Esophagus squamous epithelium (tissue), 5 donors: ENCODE results near the gene PYGM. TPM values are rescaled to one million over a fixed set of nuclear protein-coding genes. Genes with fewer than 3 reads are reported as not detected.

Experiments used
- DNase-seq: peaks from one replicate; lab custom pipeline; 2025; lab: John Stamatoyannopoulos, UW
- H3K27ac ChIP-seq, 4 donors: fragments of 200-600 bp; sonication (generic); one replicate each; pipeline ENCODE4 v1.5.1; 2016 to 2019; ENCODE audit warnings: mild to moderate bottlenecking in 1 of 4
- H3K27me3 ChIP-seq, 4 donors: fragments of 200-600 bp; sonication (generic); 1 replicate in 3 of 4; 2 replicates in 1 of 4; pipeline versions ENCODE4 v1.5.1 to v1.6.0; 2017 to 2021; ENCODE audit warnings: antibody characterized with exemption in 1 of 4
- H3K36me3 ChIP-seq, 3 donors: fragments of 200-600 bp; sonication (generic); one replicate each; pipeline ENCODE4 v1.5.1; 2016 to 2019
- H3K4me1 ChIP-seq, 3 donors: fragments of 200-600 bp; sonication (generic); one replicate each; pipeline ENCODE4 v1.5.1; 2017 to 2019
- H3K4me3 ChIP-seq, 4 donors: fragments of 200-600 bp; sonication (generic); 1 replicate in 3 of 4; 2 replicates in 1 of 4; pipeline ENCODE4 v1.5.1; 2016 to 2019; ENCODE audit warnings: mild to moderate bottlenecking in 2 of 4, moderate library complexity in 1 of 4
- H3K9me3 ChIP-seq, 3 donors: fragments of 200-600 bp; sonication (generic); one replicate each; pipeline ENCODE4 v1.5.1; 2016 to 2019
- POLR2A ChIP-seq, 4 donors: fragments of 450-650 bp; IDR thresholded peaks; one replicate each; pipeline ENCODE4 v1.6.1; 2017; ENCODE audit warnings: antibody characterized with exemption in 4 of 4, mild to moderate bottlenecking in 4 of 4, moderate library complexity in 3 of 4
- WGBS, 2 donors: methylation state at CpG; one replicate each; pipeline ENCODE4 v1.1.5; 2018; 5-methylcytosine and 5-hydroxymethylcytosine counted together
- intact Hi-C: fragments of 100-400 bp; cut with DNase I; formaldehyde crosslinking; loops from one replicate; pipeline ENCODE4 v1.15.0; 2022
- total RNA-seq, 4 donors: library from RNA; depleted of rRNA; stranded (reverse); fragments of >200 nt; gene quantifications; one replicate each; pipeline ENCODE4 v1.1.0, GENCODE V29; 2016
- TF ChIP-seq, protein P1 (sequence below), 6 experiments: fragments of 450-650 bp in 4 of 6; fragments of 200-600 bp in 2 of 6; sonication (generic) in 2 of 6; IDR thresholded peaks; one replicate each; pipeline ENCODE4 v1.5.1; 2016 to 2019; ENCODE audit warnings: antibody characterized with exemption in 6 of 6, mild to moderate bottlenecking in 4 of 6, moderate library complexity in 4 of 6
- donor health status: DM: yes; HTN: yes; CAD: no.

PYGM gene
- under 1 TPM; 0.27 to 0.95 (median 0.39) TPM for total RNA-seq

DNA sequence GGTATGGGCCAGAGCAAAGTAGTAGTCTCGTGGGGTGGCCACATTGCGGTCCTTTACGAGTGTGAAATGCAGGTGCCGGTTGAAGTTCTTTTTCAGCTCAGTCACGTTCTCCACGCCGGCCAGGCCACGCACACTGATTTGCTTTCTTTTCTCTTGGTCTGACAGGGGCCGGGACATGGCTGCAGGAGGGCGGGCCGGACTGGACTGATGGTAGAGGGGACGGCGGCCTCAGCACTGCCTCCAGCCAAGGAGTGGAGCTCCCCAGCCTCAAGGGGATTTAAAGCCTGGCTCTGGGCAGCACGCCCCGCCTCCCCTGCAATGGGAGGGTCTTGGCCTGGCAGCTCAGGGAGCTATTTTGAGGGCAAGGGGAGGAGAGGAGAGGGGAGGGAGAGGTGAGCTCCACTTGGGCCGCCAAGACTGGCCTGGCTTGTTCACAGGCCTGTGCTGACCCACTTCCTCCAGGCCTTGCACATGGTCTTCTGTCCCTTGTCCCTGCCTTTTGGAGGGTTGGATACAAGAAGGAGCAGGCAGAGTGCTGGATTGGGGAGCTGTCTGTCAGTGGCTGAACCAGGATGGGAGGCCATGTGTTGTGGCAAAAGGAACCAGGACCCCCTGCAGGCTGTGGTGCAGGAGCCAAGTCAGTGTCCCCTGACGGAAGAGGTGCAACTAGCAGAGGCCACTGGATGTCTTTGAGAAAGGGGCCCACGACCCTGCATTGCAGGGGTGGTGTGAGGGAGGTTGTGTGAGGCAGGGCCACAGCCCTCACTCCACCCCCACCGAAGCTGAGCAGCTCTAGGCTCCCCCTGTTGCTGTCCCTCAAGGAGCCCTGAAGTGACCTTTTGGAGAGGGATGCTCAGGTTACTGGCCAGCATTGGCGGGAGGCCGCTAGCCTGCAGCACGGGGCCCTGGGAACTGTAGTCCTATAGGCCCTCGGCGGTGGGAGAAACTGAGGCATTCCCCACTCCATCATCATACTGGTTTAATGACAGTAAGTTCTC, at the start of gene PYGM:
Gene PYGM, minus strand, starts transcription at position 253 of the 998 bp plus-strand sequence. Its CDS starts 76 bp downstream, at position 177.
- H3K9me3 ChIP-seq = no peaks in the 10 kb centered on the region
- peak within 1 kb of the TSS in 3 of 4 donors; percentile 14 to 44 (median 21) for H3K4me3 ChIP-seq
- H3K27ac ChIP-seq = peak within 1 kb of the TSS; percentile 37 to 85 (median 64)
- intact Hi-C loops = no loop called here
- 59 to 73% methylated on average over 7 to 10 of the region's 24 CpGs for WGBS, 2 donors
- DNase-seq = no peak
- peaks cover 14 to 31% (median 21%) of the 10 kb centered on the region in 3 donors for H3K36me3 ChIP-seq
- H3K27me3 ChIP-seq = no peaks in the 10 kb centered on the region
- no peak for TF ChIP-seq POLR2A (IDR thresholded peaks at IDR 0.05)
- TF ChIP-seq, protein P1, sequence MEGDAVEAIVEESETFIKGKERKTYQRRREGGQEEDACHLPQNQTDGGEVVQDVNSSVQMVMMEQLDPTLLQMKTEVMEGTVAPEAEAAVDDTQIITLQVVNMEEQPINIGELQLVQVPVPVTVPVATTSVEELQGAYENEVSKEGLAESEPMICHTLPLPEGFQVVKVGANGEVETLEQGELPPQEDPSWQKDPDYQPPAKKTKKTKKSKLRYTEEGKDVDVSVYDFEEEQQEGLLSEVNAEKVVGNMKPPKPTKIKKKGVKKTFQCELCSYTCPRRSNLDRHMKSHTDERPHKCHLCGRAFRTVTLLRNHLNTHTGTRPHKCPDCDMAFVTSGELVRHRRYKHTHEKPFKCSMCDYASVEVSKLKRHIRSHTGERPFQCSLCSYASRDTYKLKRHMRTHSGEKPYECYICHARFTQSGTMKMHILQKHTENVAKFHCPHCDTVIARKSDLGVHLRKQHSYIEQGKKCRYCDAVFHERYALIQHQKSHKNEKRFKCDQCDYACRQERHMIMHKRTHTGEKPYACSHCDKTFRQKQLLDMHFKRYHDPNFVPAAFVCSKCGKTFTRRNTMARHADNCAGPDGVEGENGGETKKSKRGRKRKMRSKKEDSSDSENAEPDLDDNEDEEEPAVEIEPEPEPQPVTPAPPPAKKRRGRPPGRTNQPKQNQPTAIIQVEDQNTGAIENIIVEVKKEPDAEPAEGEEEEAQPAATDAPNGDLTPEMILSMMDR (IDR thresholded peaks at IDR 0.05) = no peak
- peaks cover 25 to 66% (median 52%) of the 10 kb centered on the region in 3 donors for H3K4me1 ChIP-seq

DNA sequence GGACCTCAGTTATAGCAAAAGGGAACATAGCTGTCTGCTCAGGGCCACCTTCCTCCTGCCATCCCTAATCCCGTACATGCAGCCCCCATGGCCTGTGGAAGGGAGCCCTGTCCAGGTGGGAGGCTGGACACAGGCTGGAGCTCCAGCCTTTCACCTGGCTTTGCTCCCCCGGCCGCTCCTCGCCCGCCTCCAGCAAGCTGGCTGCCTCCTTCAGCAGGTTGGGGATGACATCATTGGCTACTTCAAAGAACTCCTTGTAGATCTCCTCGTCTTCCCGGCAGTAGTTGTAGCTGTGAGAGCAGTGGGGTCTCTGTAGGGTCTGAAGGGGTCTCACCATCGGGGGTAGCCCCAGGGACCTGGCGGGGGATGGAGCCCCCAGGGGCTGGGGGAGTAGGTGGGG, 45.7 kb upstream of the PYGM start:
- H3K4me3 ChIP-seq = no peak overlapping the region
- H3K27me3 ChIP-seq = no peaks in the 10 kb centered on the region
- DNase-seq = no peak
- intact Hi-C loops = no loop called here
- H3K36me3 ChIP-seq = peaks cover 5 to 44% (median 8%) of the 10 kb centered on the region in 3 donors
- no peak overlapping the region for H3K27ac ChIP-seq
- H3K9me3 ChIP-seq = no peaks in the 10 kb centered on the region
- TF ChIP-seq, protein P1 (IDR thresholded peaks at IDR 0.05) = no peak
- no peak for TF ChIP-seq POLR2A (IDR thresholded peaks at IDR 0.05)
- peaks cover 27 to 66% (median 32%) of the 10 kb centered on the region in 3 donors for H3K4me1 ChIP-seq
- WGBS, 2 donors = 89 to 100% methylated on average over 3 to 5 of the region's 9 CpGs

DNA sequence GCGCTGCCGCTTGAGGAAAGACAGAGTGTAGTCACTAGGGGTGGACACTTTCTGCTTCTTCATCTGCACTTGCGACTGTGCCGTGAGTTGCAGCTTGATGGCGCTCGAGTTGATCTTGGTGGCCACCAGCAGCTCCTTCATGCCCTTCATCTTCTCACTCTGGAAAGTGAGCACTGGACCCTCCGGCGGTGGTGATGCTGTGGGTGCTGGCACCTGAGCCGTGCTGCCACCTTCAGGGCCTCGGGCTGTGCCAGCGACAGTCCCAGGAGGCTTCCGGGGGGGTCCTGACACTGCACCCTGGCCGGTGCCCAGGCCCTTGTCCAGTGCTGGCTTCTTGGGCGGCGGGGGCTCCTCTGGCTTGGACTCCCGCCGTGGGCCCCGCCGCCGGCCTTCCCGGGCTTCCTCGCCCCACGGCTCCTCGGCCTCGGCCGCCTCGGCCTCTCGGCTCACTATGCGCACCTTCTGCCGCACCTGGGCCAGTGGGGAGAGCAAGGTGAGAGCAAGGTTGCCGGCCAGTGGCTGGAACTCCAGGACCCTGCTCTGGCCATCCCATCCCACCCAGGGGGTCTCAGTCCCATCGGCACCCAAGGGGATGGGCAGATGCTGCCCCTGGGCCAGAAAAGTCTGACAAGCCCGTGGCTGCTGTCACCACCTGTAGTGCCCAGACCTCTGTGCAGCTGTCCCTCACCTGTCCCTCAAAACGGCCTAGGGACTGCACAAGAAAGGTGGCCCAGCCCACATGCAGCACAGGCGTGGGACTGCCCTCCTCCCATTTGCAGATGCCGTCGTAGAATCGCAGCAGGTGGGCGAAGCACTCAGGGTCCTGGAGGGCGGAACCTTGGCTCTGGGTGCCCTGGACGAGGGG, 44.8 kb upstream of the PYGM start:
- TF ChIP-seq, protein P1 (IDR thresholded peaks at IDR 0.05) = no peak
- TF ChIP-seq POLR2A (IDR thresholded peaks at IDR 0.05) = no peak
- peaks cover 5 to 44% (median 8%) of the 10 kb centered on the region in 3 donors for H3K36me3 ChIP-seq
- H3K27me3 ChIP-seq = no peaks in the 10 kb centered on the region
- peak overlapping the region in 3 of 4 donors; percentile 86 to 92 (median 91) for H3K27ac ChIP-seq
- no peak overlapping the region for H3K4me3 ChIP-seq
- no peak for DNase-seq
- WGBS, 2 donors = 86 to 93% methylated on average over 6 to 9 of the region's 41 CpGs
- intact Hi-C loops = no loop called here
- no peaks in the 10 kb centered on the region for H3K9me3 ChIP-seq
- peaks cover 27 to 60% (median 27%) of the 10 kb centered on the region in 3 donors for H3K4me1 ChIP-seq

DNA sequence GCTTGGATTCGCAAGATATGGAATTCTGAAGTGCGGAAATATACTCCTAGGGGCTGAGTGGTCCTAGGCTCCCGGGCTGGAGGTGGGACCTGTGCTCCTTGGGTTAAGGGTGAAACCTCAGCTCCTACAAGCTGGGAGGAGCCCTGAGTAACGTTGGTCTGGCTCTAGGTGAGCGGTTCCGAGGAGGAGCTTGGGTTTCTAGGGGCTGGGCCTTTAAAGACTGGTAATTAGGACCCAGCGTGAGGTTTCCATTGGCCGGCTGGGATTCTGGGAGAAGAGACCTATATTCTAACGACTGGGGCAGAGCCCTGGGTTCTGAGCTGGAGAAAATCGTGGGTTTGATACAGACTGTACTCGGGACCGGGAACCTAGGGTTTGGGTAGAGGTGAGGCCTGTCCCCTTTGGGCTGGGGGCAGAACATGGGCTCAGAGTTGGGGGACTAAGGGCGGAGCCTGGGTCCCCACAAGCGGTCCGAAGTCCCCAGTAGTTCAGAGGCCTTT, 44.1 kb upstream of the PYGM start:
- Histone ChIP-seq H3K36me3 (peaks cover 5 to 44% (median 8%) of the 10 kb centered on the region in 3 donors), H3K27ac (peak overlapping the region; percentile 68 to 92 (median 88)), H3K4me1 (peaks cover 21 to 53% (median 24%) of the 10 kb centered on the region in 3 donors), H3K27me3 (no peaks in the 10 kb centered on the region), H3K4me3 (peak overlapping the region; percentile 39 to 78 (median 60)), H3K9me3 (no peaks in the 10 kb centered on the region)
- intact Hi-C loops = no loop called here
- 26 to 39% methylated on average over 9 to 12 of the region's 15 CpGs for WGBS, 2 donors
- TF ChIP-seq, protein P1 (IDR thresholded peaks at IDR 0.05) = no peak
- no peak for TF ChIP-seq POLR2A (IDR thresholded peaks at IDR 0.05)
- DNase-seq = no peak
